GM21737 (cell line): ENCODE measurements around the gene TCEAL4.
"Not testable (repeated sequence)": the region's sequence is repeated elsewhere in the genome, so short reads cannot be mapped to it uniquely, and the experiment has no call there.

ENCODE experiments used
- ATAC-seq: cut with Tn5 transposase; IDR thresholded peaks from one replicate; pipeline ENCODE4 v1.9.1; 2021; ENCODE audit warnings: mild to moderate bottlenecking, moderate library complexity; ENCODE audit not compliant: unreplicated experiment

TCEAL4 gene

DNA sequence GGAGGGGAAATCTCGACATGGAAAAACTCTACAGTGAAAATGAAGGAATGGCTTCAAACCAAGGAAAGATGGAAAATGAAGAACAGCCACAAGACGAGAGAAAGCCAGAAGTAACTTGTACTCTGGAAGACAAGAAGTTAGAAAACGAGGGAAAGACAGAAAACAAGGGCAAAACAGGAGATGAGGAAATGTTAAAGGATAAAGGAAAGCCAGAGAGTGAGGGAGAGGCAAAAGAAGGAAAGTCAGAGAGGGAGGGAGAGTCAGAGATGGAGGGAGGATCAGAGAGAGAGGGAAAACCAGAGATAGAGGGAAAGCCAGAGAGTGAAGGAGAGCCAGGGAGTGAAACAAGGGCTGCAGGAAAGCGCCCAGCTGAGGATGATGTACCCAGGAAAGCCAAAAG lies 1.3 kb downstream of the TCEAL4 start:
- no peak for ATAC-seq

DNA sequence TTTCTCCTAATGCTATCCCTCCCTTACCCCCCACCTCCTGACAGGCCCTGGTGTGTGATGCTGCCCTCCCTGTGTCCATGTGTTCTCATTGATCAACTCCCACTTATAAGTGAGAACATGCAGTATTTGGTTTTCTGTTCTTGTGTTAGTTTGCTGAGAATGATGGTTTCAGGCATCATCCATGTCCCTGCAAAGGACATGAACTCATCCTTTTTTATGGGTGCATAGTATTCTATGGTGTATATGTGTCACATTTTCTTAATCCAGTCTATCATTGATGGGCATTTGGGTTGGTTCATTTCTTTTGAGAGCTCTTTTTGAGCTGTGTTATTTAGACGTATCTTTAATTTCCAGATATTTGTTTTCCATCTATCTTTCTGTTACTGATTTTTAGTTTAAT lies 7.0 kb downstream of the TCEAL4 start:
- ATAC-seq: not testable (repeated sequence)

DNA sequence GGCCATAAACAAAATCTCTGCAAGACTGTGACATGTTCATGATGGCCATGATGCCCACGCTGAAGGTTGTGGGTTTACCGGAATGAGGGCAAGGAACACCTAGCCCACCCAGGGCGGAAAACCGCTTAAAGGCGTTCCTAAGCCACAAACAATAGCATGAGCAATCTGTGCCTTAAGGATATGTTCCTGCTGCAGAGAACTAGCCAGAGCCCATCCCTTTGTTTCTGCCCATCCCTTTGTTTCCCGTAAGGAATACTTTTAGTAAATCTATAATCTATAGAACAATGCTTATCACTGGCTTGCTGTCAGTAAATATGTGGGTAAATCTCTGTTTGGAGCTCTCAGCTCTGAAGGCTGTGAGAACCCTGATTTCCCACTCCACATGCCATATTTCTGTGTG lies 9.9 kb downstream of the TCEAL4 start:
- not testable (repeated sequence) for ATAC-seq

- peak; percentile 74 for ATAC-seq
Observed at GRCh38 chrX:103607364-103608305, 22.3 kb downstream of the TCEAL4 start, which contains the start of gene TCEAL3. TSS of gene TCEAL3 (plus strand) at chrX:103607963. CDS start at chrX:103609065, 1,102 bp downstream.

DNA sequence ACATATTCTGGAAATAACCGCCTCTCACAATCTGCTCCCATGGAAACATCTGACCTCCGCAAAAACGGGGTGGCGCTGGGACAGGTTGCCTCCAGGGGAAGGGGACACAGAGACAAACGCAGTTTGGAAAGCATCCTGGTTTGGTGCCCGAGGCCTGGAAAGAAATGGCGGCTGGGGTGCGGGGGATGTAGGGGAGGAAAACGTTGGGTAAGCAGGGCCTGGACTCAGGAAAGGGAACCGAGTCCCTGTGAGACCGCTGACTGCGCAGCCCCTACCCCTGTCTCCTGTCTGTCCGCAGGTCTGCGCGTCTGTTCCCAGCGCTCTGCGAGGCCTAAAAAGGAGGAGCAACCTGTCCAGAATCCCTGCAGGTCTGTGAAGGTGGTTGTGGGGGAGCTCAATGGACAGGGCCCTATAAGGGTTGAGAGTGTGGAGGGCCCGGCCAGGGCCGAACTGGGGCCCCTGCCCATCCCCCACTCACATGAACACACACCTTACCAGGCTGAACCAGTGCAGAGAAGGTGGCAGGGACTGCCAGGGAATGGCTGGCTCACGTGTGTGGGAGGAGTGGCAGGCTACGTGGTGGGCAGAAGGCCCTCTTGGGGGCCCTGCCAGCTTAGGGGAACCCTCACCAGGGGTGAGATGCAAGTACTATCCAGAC lies 23.1 kb downstream of the TCEAL4 start:
- ATAC-seq: peak; percentile 14

DNA sequence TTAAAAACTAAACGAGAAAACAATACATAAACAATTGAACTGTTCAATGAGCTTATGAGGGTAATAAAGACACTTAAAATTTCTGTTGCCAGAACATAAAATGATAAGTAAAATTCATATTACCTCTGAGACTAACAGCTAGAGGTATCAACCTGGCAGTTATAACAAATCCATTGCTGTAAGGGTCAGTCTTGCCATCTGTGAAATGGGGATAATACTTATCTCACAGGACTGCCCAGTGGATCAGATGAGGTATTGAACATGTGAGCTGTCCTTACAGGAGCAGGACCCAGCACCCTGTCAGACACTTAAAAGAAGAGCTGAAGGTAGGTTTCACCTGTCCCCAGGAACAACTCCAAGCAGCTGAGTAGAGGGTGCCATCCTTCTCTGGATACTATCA lies 25.0 kb downstream of the TCEAL4 start:
- ATAC-seq: no peak

DNA sequence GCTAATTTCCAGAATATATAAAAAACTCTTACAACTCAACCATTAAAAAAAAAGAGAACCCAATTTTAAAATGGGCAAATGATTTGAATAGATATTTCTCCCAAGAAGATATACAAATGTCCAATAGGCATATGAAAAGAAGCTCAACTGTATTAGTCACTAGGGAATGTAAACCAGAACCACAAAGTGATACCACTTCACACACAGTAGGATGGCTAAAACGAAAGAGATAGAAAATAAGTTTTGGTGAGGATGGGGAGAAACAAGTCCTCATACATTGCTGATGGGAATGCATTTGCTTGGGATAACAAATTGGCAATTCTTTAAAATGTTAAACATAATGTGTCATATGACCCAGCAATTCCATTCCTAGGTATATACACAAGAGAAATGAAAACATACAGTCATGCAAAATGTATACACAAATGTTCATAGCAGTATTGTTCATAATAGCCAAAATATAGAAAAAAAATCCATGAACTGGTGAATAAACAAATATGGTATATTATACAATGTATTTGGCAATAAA lies 28.1 kb downstream of the TCEAL4 start:
- ATAC-seq: no peak

GRCh38 chrX:103614999-103615398 lies 29.7 kb downstream of the TCEAL4 start:
- ATAC-seq: no peak

- ATAC-seq: no peak
Observed at GRCh38 chrX:103615781-103616371, 30.6 kb downstream of the TCEAL4 start.

DNA sequence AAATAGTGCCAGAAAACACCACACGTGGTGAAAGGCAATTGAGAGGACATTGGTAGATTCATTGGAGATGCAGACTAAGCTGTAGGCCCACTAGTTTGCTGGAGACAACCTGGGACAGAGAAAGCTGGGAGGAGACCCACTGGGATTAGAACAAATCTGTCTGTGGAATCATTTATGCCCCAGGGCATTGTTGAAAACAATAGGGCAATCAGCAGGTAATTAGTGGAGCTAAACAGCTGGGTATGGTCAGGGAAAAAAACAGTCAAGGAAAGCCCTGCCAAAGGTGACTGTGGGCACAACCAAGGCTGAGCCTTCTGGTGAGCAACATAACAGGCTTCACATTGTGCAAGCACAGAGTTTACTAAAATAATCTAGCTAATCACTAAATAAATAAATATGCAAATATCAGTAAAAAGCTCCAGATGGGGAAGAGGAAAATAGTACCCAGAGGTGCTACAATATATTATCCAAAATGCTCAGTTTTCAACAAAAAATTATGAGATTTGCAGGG lies 31.4 kb downstream of the TCEAL4 start:
- no peak for ATAC-seq

- ATAC-seq: no peak
Observed at GRCh38 chrX:103624111-103624510, 38.8 kb downstream of the TCEAL4 start.

GRCh38 chrX:103626855-103627254 lies 41.5 kb downstream of the TCEAL4 start:
- no peak for ATAC-seq

DNA sequence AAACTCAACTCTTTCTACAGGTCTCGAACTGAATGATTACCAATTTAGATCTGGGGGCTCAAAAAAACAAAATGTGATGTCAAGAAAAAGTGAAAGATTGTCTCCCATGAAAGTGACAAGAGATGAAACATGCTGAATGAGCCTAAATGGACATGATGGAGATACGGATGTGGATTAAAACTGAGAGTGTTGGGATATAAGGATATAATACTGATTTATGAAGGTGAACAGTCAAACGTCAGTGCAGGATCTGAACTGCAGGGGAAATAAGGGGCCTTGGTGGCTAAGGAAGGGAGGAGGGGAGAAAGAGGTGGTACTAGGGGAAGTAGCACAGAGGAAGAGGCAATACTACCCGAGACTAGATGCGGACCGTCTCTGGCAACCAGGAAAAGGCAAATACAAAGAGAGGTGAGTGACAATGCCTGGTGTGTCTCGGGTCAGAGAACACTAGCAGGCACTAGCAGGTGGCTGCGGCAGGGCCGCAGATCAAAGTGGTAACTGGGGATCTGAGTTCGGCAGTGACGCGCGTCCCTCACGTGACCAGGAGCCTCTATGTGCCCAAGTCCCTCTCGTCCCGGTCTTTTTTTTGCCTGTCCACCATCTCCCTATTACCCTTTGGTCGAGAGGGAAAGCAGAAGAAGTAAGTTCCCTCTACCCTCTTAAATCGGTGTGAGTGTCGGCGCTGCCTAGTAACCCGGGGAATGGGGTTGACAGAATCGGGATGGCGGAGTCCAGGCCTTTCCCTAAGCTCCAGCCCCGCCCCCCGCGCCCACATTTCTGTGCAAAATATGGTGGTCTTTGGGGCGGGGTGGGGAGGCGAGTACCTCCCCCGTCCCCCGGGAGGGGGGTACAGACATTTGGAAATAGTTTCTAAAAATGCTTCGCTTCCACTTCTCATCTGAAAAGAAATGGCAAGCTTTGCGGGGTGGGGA lies 43.3 kb downstream of the TCEAL4 start, which contains the start of gene TCEAL1:
TSS of gene TCEAL1 (plus strand) at position 590 of the 932 bp plus-strand sequence. CDS start 942 bp downstream, outside the sequence.
- peak; percentile 68 for ATAC-seq

DNA sequence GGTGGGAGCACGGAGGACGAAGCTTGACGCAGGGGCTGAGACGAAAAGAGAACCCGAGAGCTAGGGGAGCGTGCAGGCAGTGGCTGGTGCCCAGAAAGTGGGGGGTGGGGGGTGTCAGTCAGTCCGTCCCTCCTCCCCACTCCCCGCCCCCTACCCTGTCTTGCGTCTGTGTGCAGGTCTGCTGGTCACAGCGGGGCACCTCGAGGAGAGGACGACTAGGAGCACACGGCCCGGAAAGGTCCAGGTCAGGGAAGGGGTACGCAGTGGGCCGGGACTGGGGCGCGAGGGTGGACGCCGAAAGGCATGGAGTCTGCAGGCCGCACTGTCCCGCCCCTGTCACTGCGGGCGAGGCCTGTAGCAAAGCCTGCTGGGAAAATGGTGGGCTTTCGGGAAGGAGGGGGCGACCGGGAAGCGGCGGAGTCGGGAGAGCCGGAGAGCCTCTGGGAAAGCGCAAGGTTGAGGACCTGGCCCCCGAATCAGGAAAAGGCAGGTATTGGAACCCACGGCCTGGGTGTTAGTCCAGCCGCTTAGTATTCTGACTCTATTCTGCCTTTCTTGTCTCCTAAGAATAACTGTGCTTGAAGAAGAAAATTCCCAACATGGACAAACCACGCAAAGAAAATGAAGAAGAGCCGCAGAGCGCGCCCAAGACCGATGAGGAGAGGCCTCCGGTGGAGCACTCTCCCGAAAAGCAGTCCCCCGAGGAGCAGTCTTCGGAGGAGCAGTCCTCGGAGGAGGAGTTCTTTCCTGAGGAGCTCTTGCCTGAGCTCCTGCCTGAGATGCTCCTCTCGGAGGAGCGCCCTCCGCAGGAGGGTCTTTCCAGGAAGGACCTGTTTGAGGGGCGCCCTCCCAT lies 44.2 kb downstream of the TCEAL4 start:
- no peak for ATAC-seq

GRCh38 chrX:103630171-103630511 lies 44.8 kb downstream of the TCEAL4 start:
- no peak for ATAC-seq

DNA sequence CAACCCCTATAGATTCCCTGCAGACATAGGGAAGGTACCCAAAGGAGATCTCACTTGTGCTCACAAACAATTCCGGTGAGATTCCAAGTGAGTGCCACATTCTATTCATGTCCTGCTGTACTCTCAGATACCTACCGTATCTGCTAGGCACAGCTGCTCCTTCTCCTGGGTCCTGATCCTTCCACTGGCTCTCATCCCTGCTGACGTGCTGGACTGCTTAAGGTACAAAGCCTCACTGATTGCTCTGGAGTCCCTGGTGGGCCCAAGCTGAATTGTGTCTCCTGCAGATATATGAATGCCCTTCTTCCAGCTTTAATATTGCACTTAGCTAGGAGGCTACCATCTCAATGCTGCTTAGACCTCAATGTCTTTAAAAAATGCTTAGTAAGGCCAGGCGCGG lies 45.8 kb downstream of the TCEAL4 start:
- no peak for ATAC-seq

DNA sequence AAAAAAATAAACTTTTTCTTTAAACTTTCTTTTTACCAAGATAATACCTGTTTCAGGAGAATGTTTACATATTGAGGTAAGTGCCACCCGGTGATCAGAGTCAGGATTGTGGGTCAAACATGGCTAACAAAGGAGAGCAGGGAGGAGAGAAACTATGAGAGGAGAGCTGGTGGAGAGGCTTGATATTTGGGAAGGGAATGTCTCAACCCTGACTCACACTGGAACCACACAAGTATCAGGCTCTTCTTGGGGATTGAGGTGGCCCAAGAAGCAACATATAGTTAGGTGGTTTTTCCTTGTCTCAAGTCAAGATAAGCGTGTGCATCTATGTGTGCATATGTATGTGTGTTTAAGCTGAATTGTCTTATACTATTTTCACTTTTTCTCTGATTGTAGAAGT lies 50.1 kb downstream of the TCEAL4 start:
- no peak for ATAC-seq
